Neural progenitor cell (in vitro differentiated cells): ENCODE data around the gene DUS1L. TPM values are rescaled to one million over a fixed set of nuclear protein-coding genes. Genes with fewer than 3 reads are reported as not detected.
A peak's percentile ranks its signal among the peaks of the same experiment; 100 is the strongest.

Experiments used
- DNase-seq: peaks from one replicate; pipeline ENCODE4 v3.0.0-alpha.2; 2016; ENCODE audit warnings: low spot score
- H2AFZ ChIP-seq: fragments of 200-600 bp; sonication (generic); replicated peaks from 2 replicates; pipeline ENCODE4 v1.6.1; 2016; ENCODE audit warnings: antibody characterized with exemption
- H3F3A ChIP-seq: fragments of 200-600 bp; sonication (generic); 2 replicates; pipeline ENCODE4 v1.6.1; 2016; ENCODE audit warnings: antibody characterized with exemption, low read depth
- H3K27ac ChIP-seq: fragments of 200-600 bp; sonication (generic); 2 replicates; pipeline ENCODE4 v1.5.1; 2016; ENCODE audit warnings: mild to moderate bottlenecking
- H3K27me3 ChIP-seq: fragments of 200-600 bp; sonication (generic); 2 replicates; pipeline ENCODE4 v1.6.1; 2016; ENCODE audit warnings: mild to moderate bottlenecking, moderate library complexity
- H3K36me3 ChIP-seq: fragments of 200-600 bp; sonication (generic); 2 replicates; pipeline ENCODE4 v1.5.1; 2016
- H3K4me1 ChIP-seq: fragments of 200-600 bp; sonication (generic); 2 replicates; pipeline ENCODE4 v1.6.1; 2016; ENCODE audit warnings: mixed run types
- H3K4me2 ChIP-seq: fragments of 200-600 bp; sonication (generic); 2 replicates; pipeline ENCODE4 v1.6.1; 2016
- H3K4me3 ChIP-seq: fragments of 200-600 bp; sonication (generic); 2 replicates; pipeline ENCODE4 v1.5.1; 2016
- H3K79me2 ChIP-seq: fragments of 200-600 bp; sonication (generic); 2 replicates; pipeline ENCODE4 v1.6.1; 2016; ENCODE audit warnings: low read depth
- H3K9ac ChIP-seq: fragments of 200-600 bp; sonication (generic); 2 replicates; pipeline ENCODE4 v1.6.1; 2016
- H3K9me3 ChIP-seq: fragments of 200-600 bp; sonication (generic); 2 replicates; pipeline ENCODE4 v1.5.1; 2016; ENCODE audit warnings: low read depth
- H4K20me1 ChIP-seq: fragments of 200-600 bp; sonication (generic); 2 replicates; pipeline ENCODE4 v1.6.1; 2016; ENCODE audit warnings: low read depth
- H3K27ac Mint-ChIP-seq: 3 replicates; pipeline ENCODE4 v1.8.0; 2021; ENCODE audit warnings: mixed read lengths
- H3K27me3 Mint-ChIP-seq: 2 replicates; pipeline ENCODE4 v1.8.0; 2022; ENCODE audit warnings: low read depth, mild to moderate bottlenecking, inconsistent platforms, moderate library complexity, mixed read lengths; ENCODE audit not compliant: insufficient read depth
- H3K36me3 Mint-ChIP-seq: 3 replicates; pipeline ENCODE4 v1.8.0; 2021; ENCODE audit warnings: mixed read lengths
- H3K4me1 Mint-ChIP-seq: 3 replicates; pipeline ENCODE4 v1.8.0; 2021; ENCODE audit warnings: mixed read lengths
- H3K4me3 Mint-ChIP-seq: 3 replicates; pipeline ENCODE4 v1.8.0; 2021; ENCODE audit warnings: mild to moderate bottlenecking, moderate library complexity, mixed read lengths
- H3K9me3 Mint-ChIP-seq: 3 replicates; pipeline ENCODE4 v1.8.0; 2020; ENCODE audit warnings: mixed read lengths
- CTCF ChIP-seq: fragments of 200-600 bp; sonication (generic); IDR thresholded peaks from 2 replicates; pipeline ENCODE4 v1.5.1; 2017; ENCODE audit warnings: antibody characterized with exemption, mild to moderate bottlenecking
- EZH2 ChIP-seq: fragments of 200-600 bp; sonication (generic); IDR thresholded peaks from 2 replicates; pipeline ENCODE4 v1.6.1; 2017; ENCODE audit warnings: antibody characterized with exemption, mild to moderate bottlenecking, moderate library complexity
- EZH2phosphoT487 ChIP-seq: fragments of 200-600 bp; sonication (generic); IDR thresholded peaks from 2 replicates; pipeline ENCODE4 v1.6.1; 2017; ENCODE audit warnings: antibody characterized with exemption
- total RNA-seq: library from RNA; depleted of rRNA; stranded (reverse); fragments of >200 nt; gene quantifications from 2 replicates; pipeline ENCODE4 v1.2.3, GENCODE V29; 2015; ENCODE audit warnings: low replicate concordance

The DUS1L gene
- total RNA-seq, 1 donor from 2014 or later, result 54.5 TPM

- peak overlapping the region; percentile 57 for H3K27ac Mint-ChIP-seq
- peaks cover 5% of the 10 kb centered on the region for H3K36me3 Mint-ChIP-seq
- no peaks in the 10 kb centered on the region for H3K27me3 ChIP-seq
- peaks cover 49% of the 10 kb centered on the region for H3K4me1 ChIP-seq
- H3K9ac ChIP-seq, result no peak overlapping the region
- no peak overlapping the region for H3K4me2 ChIP-seq
- H3K9me3 ChIP-seq, result no peaks in the 10 kb centered on the region
- H3K4me3 Mint-ChIP-seq, result no peak overlapping the region
- no peaks in the 10 kb centered on the region for H3K36me3 ChIP-seq
- peaks cover 46% of the 10 kb centered on the region for H3K4me1 Mint-ChIP-seq
- H2AFZ ChIP-seq, result no peak overlapping the region
- no peaks in the 10 kb centered on the region for H4K20me1 ChIP-seq
- no peak overlapping the region for H3K27ac ChIP-seq
- peaks cover 8% of the 10 kb centered on the region for H3K27me3 Mint-ChIP-seq
- peak; percentile 75 for DNase-seq
- no peak for TF ChIP-seq EZH2
- no peak for TF ChIP-seq EZH2phosphoT487
- TF ChIP-seq CTCF, result peak; percentile 49
- H3K79me2 ChIP-seq, result peaks cover 8% of the 10 kb centered on the region
- no peaks in the 10 kb centered on the region for H3K9me3 Mint-ChIP-seq
- no peak overlapping the region for H3K4me3 ChIP-seq
- H3F3A ChIP-seq, result peaks cover 50% of the 10 kb centered on the region
Measured at GRCh38 chr17:82105882-82106687, 40.5 kb upstream of the DUS1L start.

- peaks cover 49% of the 10 kb centered on the region for H3K4me1 Mint-ChIP-seq
- Histone ChIP-seq H2AFZ (no peak overlapping the region), H3K27me3 (no peaks in the 10 kb centered on the region), H4K20me1 (no peaks in the 10 kb centered on the region), H3K9me3 (no peaks in the 10 kb centered on the region), H3K27ac (no peak overlapping the region), H3K9ac (no peak overlapping the region), H3K4me2 (no peak overlapping the region), H3K36me3 (no peaks in the 10 kb centered on the region), H3F3A (peaks cover 52% of the 10 kb centered on the region), H3K4me3 (no peak overlapping the region), H3K79me2 (peaks cover 14% of the 10 kb centered on the region), H3K4me1 (peaks cover 52% of the 10 kb centered on the region)
- TF ChIP-seq EZH2, result no peak
- TF ChIP-seq EZH2phosphoT487, result no peak
- TF ChIP-seq CTCF, result no peak
- no peak for DNase-seq
- H3K9me3 Mint-ChIP-seq, result no peaks in the 10 kb centered on the region
- peak overlapping the region; percentile 63 for H3K27ac Mint-ChIP-seq
- H3K36me3 Mint-ChIP-seq, result peaks cover 5% of the 10 kb centered on the region
- peaks cover 8% of the 10 kb centered on the region for H3K27me3 Mint-ChIP-seq
- H3K4me3 Mint-ChIP-seq, result no peak overlapping the region
Measured at GRCh38 chr17:82105417-82105881, 39.8 kb upstream of the DUS1L start.

GRCh38 chr17:82104797-82105416 lies 39.3 kb upstream of the DUS1L start:
- H3K27me3 Mint-ChIP-seq, result peaks cover 8% of the 10 kb centered on the region
- no peak overlapping the region for H3K4me3 Mint-ChIP-seq

More at GRCh38 chr17:82104797-82105416, 39.3 kb upstream of the DUS1L start:
- Histone ChIP-seq H3K9ac (no peak overlapping the region), H3K4me1 (peaks cover 53% of the 10 kb centered on the region), H3K36me3 (no peaks in the 10 kb centered on the region), H3K27me3 (no peaks in the 10 kb centered on the region), H3K79me2 (peaks cover 19% of the 10 kb centered on the region), H2AFZ (no peak overlapping the region), H4K20me1 (no peaks in the 10 kb centered on the region), H3K4me3 (no peak overlapping the region), H3F3A (peaks cover 57% of the 10 kb centered on the region), H3K27ac (no peak overlapping the region), H3K4me2 (no peak overlapping the region), H3K9me3 (no peaks in the 10 kb centered on the region)
- H3K9me3 Mint-ChIP-seq, result no peaks in the 10 kb centered on the region
- H3K27ac Mint-ChIP-seq, result peak overlapping the region; percentile 63
- peaks cover 54% of the 10 kb centered on the region for H3K4me1 Mint-ChIP-seq
- DNase-seq, result no peak
- no peak for TF ChIP-seq EZH2
- TF ChIP-seq CTCF, result no peak
- no peak for TF ChIP-seq EZH2phosphoT487
- H3K36me3 Mint-ChIP-seq, result peaks cover 5% of the 10 kb centered on the region
